ENCODE data around the gene NXPE2. TPM values are rescaled to one million over a fixed set of nuclear protein-coding genes. Genes with fewer than 3 reads are reported as not detected.
A peak's percentile ranks its signal among the peaks of the same experiment; 100 is the strongest.

The NXPE2 gene
- polyA plus RNA-seq, 2 of the 4 experiments (the other 2 are of a cell fraction): 0.09 TPM; not detected in 1

DNA sequence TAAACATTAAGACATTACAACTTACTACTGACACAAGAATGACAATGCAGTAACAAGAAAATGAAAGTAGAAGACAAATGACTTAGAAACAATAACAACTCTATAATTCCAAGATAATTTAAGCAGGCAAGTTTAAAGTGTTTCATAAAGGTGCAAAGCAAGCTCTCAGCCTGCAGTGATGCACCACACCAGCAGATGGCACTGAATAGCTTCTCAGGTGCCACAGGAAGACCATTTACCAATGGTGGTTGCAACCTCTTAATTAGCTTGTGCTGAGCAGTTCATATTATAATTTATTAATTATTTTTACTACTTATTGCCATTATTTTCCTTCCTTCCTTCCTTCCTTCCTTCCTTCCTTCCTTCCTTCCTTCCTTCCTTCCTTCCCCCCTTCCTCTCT is 60.6 kb downstream of the NXPE2 start:
- no peak for FAIRE-seq

DNA sequence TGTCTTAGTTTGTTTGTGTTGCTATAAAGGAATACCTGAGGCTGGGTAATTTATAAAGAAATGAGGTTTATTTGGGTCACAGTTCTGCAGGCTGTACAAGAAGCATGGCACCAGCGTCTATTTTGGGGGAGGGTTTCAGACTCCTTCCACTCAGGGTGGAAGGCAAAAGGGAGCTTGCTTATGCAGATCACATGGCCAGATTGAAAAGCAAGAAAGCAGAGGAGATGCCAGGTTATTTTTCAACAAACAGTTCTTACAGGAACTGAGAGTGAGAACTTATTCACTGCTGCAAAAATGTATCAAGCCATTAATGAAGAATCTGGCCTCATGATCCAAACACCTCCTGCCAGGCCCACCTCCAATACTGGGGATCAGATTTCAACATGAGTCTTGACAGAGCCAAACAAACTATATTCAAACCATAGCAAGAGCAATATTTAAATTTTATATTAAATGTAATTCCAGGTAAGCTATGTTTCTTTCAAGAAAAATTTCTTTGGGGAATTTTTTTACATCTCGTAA is 66.9 kb downstream of the NXPE2 start:
- TF ChIP-seq, protein P1, sequence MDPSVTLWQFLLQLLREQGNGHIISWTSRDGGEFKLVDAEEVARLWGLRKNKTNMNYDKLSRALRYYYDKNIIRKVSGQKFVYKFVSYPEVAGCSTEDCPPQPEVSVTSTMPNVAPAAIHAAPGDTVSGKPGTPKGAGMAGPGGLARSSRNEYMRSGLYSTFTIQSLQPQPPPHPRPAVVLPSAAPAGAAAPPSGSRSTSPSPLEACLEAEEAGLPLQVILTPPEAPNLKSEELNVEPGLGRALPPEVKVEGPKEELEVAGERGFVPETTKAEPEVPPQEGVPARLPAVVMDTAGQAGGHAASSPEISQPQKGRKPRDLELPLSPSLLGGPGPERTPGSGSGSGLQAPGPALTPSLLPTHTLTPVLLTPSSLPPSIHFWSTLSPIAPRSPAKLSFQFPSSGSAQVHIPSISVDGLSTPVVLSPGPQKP (IDR thresholded peaks at IDR 0.05; ENCODE audit: low read depth, low read length): no peak
- no peak for TF ChIP-seq KDM5A (IDR thresholded peaks at IDR 0.05)
- TF ChIP-seq ZSCAN20 (CRISPR knock-in tag; IDR thresholded peaks at IDR 0.05): no peak
- TF ChIP-seq FOXS1 (CRISPR knock-in tag; IDR thresholded peaks at IDR 0.05): no peak
- no peak for TF ChIP-seq GATA3 (IDR thresholded peaks at IDR 0.05; ENCODE audit: borderline replicate concordance)
- TF ChIP-seq, protein P2, sequence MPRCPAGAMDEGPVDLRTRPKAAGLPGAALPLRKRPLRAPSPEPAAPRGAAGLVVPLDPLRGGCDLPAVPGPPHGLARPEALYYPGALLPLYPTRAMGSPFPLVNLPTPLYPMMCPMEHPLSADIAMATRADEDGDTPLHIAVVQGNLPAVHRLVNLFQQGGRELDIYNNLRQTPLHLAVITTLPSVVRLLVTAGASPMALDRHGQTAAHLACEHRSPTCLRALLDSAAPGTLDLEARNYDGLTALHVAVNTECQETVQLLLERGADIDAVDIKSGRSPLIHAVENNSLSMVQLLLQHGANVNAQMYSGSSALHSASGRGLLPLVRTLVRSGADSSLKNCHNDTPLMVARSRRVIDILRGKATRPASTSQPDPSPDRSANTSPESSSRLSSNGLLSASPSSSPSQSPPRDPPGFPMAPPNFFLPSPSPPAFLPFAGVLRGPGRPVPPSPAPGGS (IDR thresholded peaks at IDR 0.05): no peak
- TF ChIP-seq, protein P3, sequence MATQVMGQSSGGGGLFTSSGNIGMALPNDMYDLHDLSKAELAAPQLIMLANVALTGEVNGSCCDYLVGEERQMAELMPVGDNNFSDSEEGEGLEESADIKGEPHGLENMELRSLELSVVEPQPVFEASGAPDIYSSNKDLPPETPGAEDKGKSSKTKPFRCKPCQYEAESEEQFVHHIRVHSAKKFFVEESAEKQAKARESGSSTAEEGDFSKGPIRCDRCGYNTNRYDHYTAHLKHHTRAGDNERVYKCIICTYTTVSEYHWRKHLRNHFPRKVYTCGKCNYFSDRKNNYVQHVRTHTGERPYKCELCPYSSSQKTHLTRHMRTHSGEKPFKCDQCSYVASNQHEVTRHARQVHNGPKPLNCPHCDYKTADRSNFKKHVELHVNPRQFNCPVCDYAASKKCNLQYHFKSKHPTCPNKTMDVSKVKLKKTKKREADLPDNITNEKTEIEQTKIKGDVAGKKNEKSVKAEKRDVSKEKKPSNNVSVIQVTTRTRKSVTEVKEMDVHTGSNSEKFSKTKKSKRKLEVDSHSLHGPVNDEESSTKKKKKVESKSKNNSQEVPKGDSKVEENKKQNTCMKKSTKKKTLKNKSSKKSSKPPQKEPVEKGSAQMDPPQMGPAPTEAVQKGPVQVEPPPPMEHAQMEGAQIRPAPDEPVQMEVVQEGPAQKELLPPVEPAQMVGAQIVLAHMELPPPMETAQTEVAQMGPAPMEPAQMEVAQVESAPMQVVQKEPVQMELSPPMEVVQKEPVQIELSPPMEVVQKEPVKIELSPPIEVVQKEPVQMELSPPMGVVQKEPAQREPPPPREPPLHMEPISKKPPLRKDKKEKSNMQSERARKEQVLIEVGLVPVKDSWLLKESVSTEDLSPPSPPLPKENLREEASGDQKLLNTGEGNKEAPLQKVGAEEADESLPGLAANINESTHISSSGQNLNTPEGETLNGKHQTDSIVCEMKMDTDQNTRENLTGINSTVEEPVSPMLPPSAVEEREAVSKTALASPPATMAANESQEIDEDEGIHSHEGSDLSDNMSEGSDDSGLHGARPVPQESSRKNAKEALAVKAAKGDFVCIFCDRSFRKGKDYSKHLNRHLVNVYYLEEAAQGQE (IDR thresholded peaks at IDR 0.05): no peak
- TF ChIP-seq SREBF2 (IDR thresholded peaks at IDR 0.05): no peak
- TF ChIP-seq EHF (CRISPR knock-in tag; IDR thresholded peaks at IDR 0.05): no peak
- TF ChIP-seq JUN (IDR thresholded peaks at IDR 0.05): no peak
- TF ChIP-seq, protein P4, sequence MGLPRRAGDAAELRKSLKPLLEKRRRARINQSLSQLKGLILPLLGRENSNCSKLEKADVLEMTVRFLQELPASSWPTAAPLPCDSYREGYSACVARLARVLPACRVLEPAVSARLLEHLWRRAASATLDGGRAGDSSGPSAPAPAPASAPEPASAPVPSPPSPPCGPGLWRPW (IDR thresholded peaks at IDR 0.05): no peak
- no peak for TF ChIP-seq HOXB13 (CRISPR knock-in tag; IDR thresholded peaks at IDR 0.05; ENCODE audit: low read depth)
- ATAC-seq: no peak
- no peak overlapping the region for H3K4me3 ChIP-seq

More for the DNA sequence above, 60.6 kb downstream of the NXPE2 start:
- no peak overlapping the region for H3K4me2 ChIP-seq
- DNase-seq (ENCODE audit: low read depth in 1 of 2, low spot score in 1 of 2) (peak; percentile 4 to 50), ATAC-seq (peak in 1 of 2 experiments; percentile 58; a peak in 2 of 6 replicates)
- no peaks in the 10 kb centered on the region for H3K4me1 ChIP-seq
- H3K27ac ChIP-seq: no peak overlapping the region
- H3K9me3 ChIP-seq: no peaks in the 10 kb centered on the region
- POLR2A ChIA-PET: interaction anchor here (0.9 kb wide), 1 partner anchor 764 kb away, joined by 3 read pairs; no protein-coding TSS in a partner anchor
- no peak overlapping the region for H3K4me3 ChIP-seq
- TF ChIP-seq, protein P5, sequence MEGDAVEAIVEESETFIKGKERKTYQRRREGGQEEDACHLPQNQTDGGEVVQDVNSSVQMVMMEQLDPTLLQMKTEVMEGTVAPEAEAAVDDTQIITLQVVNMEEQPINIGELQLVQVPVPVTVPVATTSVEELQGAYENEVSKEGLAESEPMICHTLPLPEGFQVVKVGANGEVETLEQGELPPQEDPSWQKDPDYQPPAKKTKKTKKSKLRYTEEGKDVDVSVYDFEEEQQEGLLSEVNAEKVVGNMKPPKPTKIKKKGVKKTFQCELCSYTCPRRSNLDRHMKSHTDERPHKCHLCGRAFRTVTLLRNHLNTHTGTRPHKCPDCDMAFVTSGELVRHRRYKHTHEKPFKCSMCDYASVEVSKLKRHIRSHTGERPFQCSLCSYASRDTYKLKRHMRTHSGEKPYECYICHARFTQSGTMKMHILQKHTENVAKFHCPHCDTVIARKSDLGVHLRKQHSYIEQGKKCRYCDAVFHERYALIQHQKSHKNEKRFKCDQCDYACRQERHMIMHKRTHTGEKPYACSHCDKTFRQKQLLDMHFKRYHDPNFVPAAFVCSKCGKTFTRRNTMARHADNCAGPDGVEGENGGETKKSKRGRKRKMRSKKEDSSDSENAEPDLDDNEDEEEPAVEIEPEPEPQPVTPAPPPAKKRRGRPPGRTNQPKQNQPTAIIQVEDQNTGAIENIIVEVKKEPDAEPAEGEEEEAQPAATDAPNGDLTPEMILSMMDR (IDR thresholded peaks at IDR 0.05): peak; percentile 52
- no peak for TF ChIP-seq KDM5A (IDR thresholded peaks at IDR 0.05)
- peak; percentile 57 for TF ChIP-seq SMC3 (IDR thresholded peaks at IDR 0.05)
- TF ChIP-seq, protein P6, sequence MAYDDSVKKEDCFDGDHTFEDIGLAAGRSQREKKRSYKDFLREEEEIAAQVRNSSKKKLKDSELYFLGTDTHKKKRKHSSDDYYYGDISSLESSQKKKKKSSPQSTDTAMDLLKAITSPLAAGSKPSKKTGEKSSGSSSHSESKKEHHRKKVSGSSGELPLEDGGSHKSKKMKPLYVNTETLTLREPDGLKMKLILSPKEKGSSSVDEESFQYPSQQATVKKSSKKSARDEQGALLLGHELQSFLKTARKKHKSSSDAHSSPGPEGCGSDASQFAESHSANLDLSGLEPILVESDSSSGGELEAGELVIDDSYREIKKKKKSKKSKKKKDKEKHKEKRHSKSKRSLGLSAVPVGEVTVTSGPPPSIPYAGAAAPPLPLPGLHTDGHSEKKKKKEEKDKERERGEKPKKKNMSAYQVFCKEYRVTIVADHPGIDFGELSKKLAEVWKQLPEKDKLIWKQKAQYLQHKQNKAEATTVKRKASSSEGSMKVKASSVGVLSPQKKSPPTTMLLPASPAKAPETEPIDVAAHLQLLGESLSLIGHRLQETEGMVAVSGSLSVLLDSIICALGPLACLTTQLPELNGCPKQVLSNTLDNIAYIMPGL (CRISPR knock-in tag; IDR thresholded peaks at IDR 0.05; ENCODE audit: borderline replicate concordance): no peak
- peak; percentile 60 to 63 for TF ChIP-seq RAD21 (conservative IDR thresholded peaks at IDR 0.05 in 1 of 2, IDR thresholded peaks at IDR 0.05 in 1 of 2)
- CTCF ChIA-PET: interaction anchor here (0.6 to 2.2 kb wide), 6 partner anchors 10 to 1540 kb away, joined by 3 to 6 read pairs (median 4); no protein-coding TSS in a partner anchor

More for the DNA sequence above, 66.9 kb downstream of the NXPE2 start:
- H3K27ac ChIP-seq: no peak overlapping the region
- no peaks in the 10 kb centered on the region for H3K9me3 ChIP-seq
- FAIRE-seq (no peak), DNase-seq (ENCODE audit: low read depth in 1 of 2, low spot score in 1 of 2) (no peak)
- H3K4me1 ChIP-seq: no peaks in the 10 kb centered on the region
- CTCF ChIA-PET: interaction anchor here (1.1 kb wide), 1 partner anchor 1479 kb away, joined by 3 read pairs; no protein-coding TSS in a partner anchor
- H3K4me2 ChIP-seq: no peak overlapping the region
- POLR2A ChIA-PET: no interaction called here
- WGBS (ENCODE audit: missing lambda C conversion rate): 26% methylated on average over 2 of the region's 2 CpGs

All from A549 (cell line).